Heart left ventricle (tissue), 16 donors: ENCODE data around the gene PARPBP. TPM values are rescaled to one million over a fixed set of nuclear protein-coding genes. Genes with fewer than 3 reads are reported as not detected.
A peak's percentile ranks its signal among the peaks of the same experiment; 100 is the strongest.

Experiments used
- ATAC-seq, 4 donors: fragments of 200-7000 bp; cut with Tn5 transposase; one replicate each; pipeline ENCODE4 v1.9.1; 2020 to 2022; ENCODE audit warnings: moderate library complexity in 4 of 4, mild to moderate bottlenecking in 3 of 4, moderate number of reproducible peaks in 1 of 4
- DNase-seq, 5 donors: peaks; one replicate each; pipeline ENCODE4 v3.0.0-alpha.2; 2020
- H3K27ac ChIP-seq, 12 donors: fragments of 200-600 bp; sonication (generic) in 4 of 12; one replicate each; pipeline versions ENCODE4 v1.5.0 to v1.8.0; 2016 to 2022; ENCODE audit warnings: mild to moderate bottlenecking in 2 of 12
- H3K27me3 ChIP-seq, 9 donors: fragments of 200-600 bp; sonication (generic) in 2 of 9; one replicate each; pipeline versions ENCODE4 v1.5.1 to v1.8.0; 2016 to 2022; ENCODE audit warnings: mild to moderate bottlenecking in 3 of 9
- H3K36me3 ChIP-seq, 9 donors: fragments of 200-600 bp; sonication (generic) in 2 of 9; one replicate each; pipeline versions ENCODE4 v1.5.0 to v1.8.0; 2018 to 2022; ENCODE audit warnings: mild to moderate bottlenecking in 2 of 9
- H3K4me1 ChIP-seq, 12 donors: fragments of 200-600 bp; sonication (generic) in 4 of 12; one replicate each; pipeline versions ENCODE4 v1.5.0 to v1.8.0; 2016 to 2022; ENCODE audit warnings: mild to moderate bottlenecking in 3 of 12
- H3K4me3 ChIP-seq, 12 donors: fragments of 200-600 bp; sonication (generic) in 4 of 12; one replicate each; pipeline versions ENCODE4 v1.5.0 to v1.8.0; 2017 to 2022; ENCODE audit warnings: mild to moderate bottlenecking in 9 of 12, moderate library complexity in 4 of 12
- H3K9me3 ChIP-seq, 12 donors: fragments of 200-600 bp; sonication (generic) in 4 of 12; one replicate each; pipeline versions ENCODE4 v1.5.0 to v1.8.0; 2016 to 2022; ENCODE audit warnings: mild to moderate bottlenecking in 1 of 12
- POLR2A ChIP-seq, 2 donors: fragments of 450-650 bp; IDR thresholded peaks; one replicate each; pipeline ENCODE4 v1.6.1; 2017; ENCODE audit warnings: antibody characterized with exemption in 2 of 2, mild to moderate bottlenecking in 2 of 2, moderate library complexity in 2 of 2
- WGBS, 4 donors: extraction: QIAGEN DNeasy Blood & Tissue Kit in 2 of 4; methylation state at CpG; one replicate each; pipeline versions ENCODE4 v1.1.5 to v1.1.7; 2013 to 2018; 5-methylcytosine and 5-hydroxymethylcytosine counted together
- intact Hi-C, 10 donors: fragments of 100-400 bp; cut with DNase I; formaldehyde crosslinking; loops; one replicate each; pipeline versions ENCODE4 v1.11.1 to v1.14.2; 2022
- polyA plus RNA-seq, 2 donors: library from polyadenylated mRNA; stranded (reverse); fragments of 200-250 nt; gene quantifications; one replicate each; pipeline ENCODE4 v1.2.3, GENCODE V29; 2013
- total RNA-seq, 9 donors: library from RNA; depleted of rRNA in 2 of 9; stranded (reverse); fragments of >200 nt in 2 of 9; fragmentation: NEBNext Ultra II Directional in 3 of 9; extraction: Animal tissue kit (Norgen Biotek cat#: 25700) in 3 of 9; gene quantifications; one replicate each; pipeline versions ENCODE4 v1.1.0 to v1.2.4, GENCODE V29; 2016 to 2023
- TF ChIP-seq, protein P1 (sequence below), 12 donors: fragments of 200-600 bp; sonication (generic) in 4 of 12; IDR thresholded peaks; one replicate each; pipeline versions ENCODE4 v1.5.0 to v1.8.0; 2018 to 2022; ENCODE audit warnings: antibody characterized with exemption in 12 of 12, mild to moderate bottlenecking in 5 of 12
- donor health status: ischemic (EF 13 %, LVEDD 7.1; RV severe dilation, severe dysfunction).
- donor health status: healthy with polysubstance abuse.
- donor health status: DM: no; HTN: yes; CAD: no.
- donor health status: DM: no; HTN: no; CAD: no.
- donor health status: ischemic (EF 25% LVEDD 6.9; RV normal size, moderate dysfunction).
- donor health status: ischemic (EF 25% LVEDD 5.7; RV mildly dilated, moderate dysfunction).
- donor health status: healthy.
- donor health status: DM: yes; HTN: yes; CAD: no.
- donor health status: ischemic (EF 35%, LVEDD 5.7; RV mildly dilated, moderate dysfunction).
- donor health status: nonischemic (EF 11% LVEDD 7.7; RV severe dilation, severe dysfunction).
- donor health status: DM: yes; HTN: yes; CAD: no.
- donor health status: PGD.
- donor health status: ischemic (EF 29% LVEDD 5.4; RV normal size, mild dysfunction).
- donor health status: nonischemic (EF 23%, LVEDD 6.1; RV moderate dilation, normal function).

The PARPBP gene
- total and polyA plus RNA-seq, 11 donors = 0.19 to 2.3 (median 0.49) TPM; not detected in 1

DNA sequence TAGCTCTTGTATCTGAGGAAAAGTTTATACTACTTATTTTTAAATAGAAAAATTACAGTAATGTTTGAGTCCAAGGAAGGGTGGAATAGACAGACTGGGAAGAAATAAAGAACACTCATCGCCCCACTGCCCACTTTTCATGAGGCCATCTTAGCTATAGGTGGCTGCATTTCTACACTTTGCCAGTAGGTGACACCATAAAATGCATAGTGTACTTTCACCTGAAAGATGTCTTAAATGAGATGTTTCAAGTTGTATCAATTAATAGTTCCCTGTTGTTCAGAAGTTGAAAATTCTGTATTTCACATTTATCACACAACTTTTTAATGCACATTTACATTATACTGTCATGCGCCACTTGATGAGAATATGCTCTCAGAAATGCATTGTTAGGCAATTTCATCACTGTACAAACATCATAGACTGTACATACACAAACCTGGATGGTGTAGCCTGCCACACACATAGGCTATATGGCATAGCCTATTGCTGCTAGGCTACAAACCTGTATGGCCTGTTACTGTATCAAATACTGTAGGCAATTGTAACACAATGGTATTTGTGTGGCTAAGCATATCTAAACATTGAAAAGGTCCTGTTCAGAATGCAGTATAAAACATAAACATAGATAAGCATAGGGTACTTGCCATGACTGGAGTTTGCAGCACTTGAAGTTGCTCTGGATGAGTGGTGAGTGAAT, 50.1 kb downstream of the PARPBP start:
- DNase-seq (no peak), ATAC-seq (no peak)
- intact Hi-C loops = loop anchor here in 8 of 10 donors (2.0 to 5.0 kb wide), 4 partner anchors 312 to 317 kb away; partner anchors contain the start of gene IGF1 (in 3 of the 8)
- no peaks in the 10 kb centered on the region for H3K27me3 ChIP-seq
- TF ChIP-seq POLR2A (IDR thresholded peaks at IDR 0.05) = no peak
- TF ChIP-seq, protein P1, sequence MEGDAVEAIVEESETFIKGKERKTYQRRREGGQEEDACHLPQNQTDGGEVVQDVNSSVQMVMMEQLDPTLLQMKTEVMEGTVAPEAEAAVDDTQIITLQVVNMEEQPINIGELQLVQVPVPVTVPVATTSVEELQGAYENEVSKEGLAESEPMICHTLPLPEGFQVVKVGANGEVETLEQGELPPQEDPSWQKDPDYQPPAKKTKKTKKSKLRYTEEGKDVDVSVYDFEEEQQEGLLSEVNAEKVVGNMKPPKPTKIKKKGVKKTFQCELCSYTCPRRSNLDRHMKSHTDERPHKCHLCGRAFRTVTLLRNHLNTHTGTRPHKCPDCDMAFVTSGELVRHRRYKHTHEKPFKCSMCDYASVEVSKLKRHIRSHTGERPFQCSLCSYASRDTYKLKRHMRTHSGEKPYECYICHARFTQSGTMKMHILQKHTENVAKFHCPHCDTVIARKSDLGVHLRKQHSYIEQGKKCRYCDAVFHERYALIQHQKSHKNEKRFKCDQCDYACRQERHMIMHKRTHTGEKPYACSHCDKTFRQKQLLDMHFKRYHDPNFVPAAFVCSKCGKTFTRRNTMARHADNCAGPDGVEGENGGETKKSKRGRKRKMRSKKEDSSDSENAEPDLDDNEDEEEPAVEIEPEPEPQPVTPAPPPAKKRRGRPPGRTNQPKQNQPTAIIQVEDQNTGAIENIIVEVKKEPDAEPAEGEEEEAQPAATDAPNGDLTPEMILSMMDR (IDR thresholded peaks at IDR 0.05) = peak; percentile 43 to 70 (median 58)
- no peak overlapping the region for H3K27ac ChIP-seq
- no peaks in the 10 kb centered on the region for H3K9me3 ChIP-seq
- H3K4me3 ChIP-seq = no peak overlapping the region
- 94 to 98% (median 95%) methylated on average over 2 of the region's 2 CpGs for WGBS, 4 donors
- no peaks in the 10 kb centered on the region for H3K36me3 ChIP-seq
- H3K4me1 ChIP-seq = peaks cover 0 to 11% (median 0%) of the 10 kb centered on the region in 12 donors

DNA sequence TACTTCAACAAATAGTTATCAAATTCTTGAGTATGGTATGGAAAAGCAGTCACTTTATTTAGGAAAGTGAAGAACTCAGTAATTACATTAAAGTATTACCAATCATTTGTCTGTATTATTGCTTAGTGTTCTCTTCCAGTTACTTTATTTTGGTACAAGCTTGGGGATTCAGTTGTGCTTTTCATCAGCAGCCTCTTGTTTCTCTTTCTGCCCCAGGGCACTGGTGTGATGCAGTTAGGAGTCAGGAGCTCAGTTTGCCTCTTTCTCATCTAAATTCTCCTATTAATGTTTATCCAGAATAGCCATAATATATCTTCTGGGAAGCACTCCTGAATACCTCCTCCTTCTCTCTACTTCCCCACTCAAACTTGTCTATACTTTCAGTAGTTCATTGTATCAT, 52.0 kb downstream of the PARPBP start:
- H3K4me3 ChIP-seq = no peak overlapping the region
- no peak for DNase-seq
- no peak overlapping the region for H3K27ac ChIP-seq
- H3K9me3 ChIP-seq = no peaks in the 10 kb centered on the region
- TF ChIP-seq, protein P1 (IDR thresholded peaks at IDR 0.05) = no peak
- TF ChIP-seq POLR2A (IDR thresholded peaks at IDR 0.05) = no peak
- intact Hi-C loops = loop anchor here in 7 of 10 donors (2.0 to 5.0 kb wide), 4 partner anchors 310 to 315 kb away; partner anchors contain the start of gene IGF1 (in 2 of the 7)
- H3K27me3 ChIP-seq = no peaks in the 10 kb centered on the region
- no peak for ATAC-seq
- peaks cover 0 to 11% (median 0%) of the 10 kb centered on the region in 12 donors for H3K4me1 ChIP-seq
- H3K36me3 ChIP-seq = no peaks in the 10 kb centered on the region

DNA sequence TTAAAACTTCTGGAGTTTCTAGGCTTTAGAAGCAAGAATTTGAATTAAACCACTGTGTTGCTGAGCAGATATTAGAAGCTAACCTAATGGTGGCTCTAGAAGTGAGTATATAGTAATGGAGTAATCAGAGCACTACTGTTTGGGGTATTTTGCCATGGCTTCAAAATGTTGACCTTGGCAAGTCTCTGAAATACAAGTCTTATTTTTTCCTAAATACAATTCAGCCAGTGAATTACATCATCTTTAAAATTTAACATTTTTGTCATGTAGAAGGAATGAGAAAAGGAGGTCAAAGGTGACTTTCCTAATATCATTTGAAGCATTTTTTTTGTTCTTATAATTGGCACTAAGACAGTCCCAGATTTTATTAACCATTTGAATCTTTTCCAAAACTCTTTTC, 52.5 kb downstream of the PARPBP start:
- TF ChIP-seq POLR2A (IDR thresholded peaks at IDR 0.05) = no peak
- TF ChIP-seq, protein P1 (IDR thresholded peaks at IDR 0.05) = no peak
- Histone ChIP-seq H3K27ac (no peak overlapping the region), H3K4me1 (peaks cover 0 to 11% (median 0%) of the 10 kb centered on the region in 12 donors), H3K4me3 (no peak overlapping the region), H3K36me3 (no peaks in the 10 kb centered on the region), H3K27me3 (no peaks in the 10 kb centered on the region), H3K9me3 (no peaks in the 10 kb centered on the region)
- ATAC-seq (peak in 2 of 4 donors; percentile 41 to 80), DNase-seq (no peak)
- intact Hi-C loops = loop anchor here in 3 of 10 donors (5.0 kb wide), 2 partner anchors 310 to 315 kb away; partner anchors contain the start of gene IGF1 (in 2 of the 3)

DNA sequence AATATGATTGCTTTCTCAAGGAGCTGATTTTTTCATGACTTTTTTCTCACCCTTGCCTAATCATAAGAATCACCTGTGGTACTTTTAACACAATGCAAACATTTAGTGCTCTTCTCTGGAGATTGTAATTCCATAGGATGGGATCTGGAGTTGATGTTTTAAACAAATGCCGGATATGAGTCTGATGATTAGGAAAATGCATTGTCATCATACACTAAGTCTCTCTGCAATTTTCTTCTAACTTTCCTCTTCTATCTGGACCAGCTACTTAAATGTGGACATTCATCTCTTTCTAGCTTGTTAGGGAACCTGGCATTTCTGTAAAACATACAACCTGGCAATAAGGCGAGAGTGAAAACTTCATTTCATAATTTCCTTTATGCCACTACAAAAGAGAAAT, 54.1 kb downstream of the PARPBP start:
- WGBS, 4 donors = 89 to 97% (median 93%) methylated on average over 2 of the region's 2 CpGs
- H3K27ac ChIP-seq = no peak overlapping the region
- ATAC-seq (no peak), DNase-seq (no peak)
- no peaks in the 10 kb centered on the region for H3K27me3 ChIP-seq
- H3K9me3 ChIP-seq = no peaks in the 10 kb centered on the region
- intact Hi-C loops = loop anchor here in 3 of 10 donors (5.0 kb wide), 2 partner anchors 308 to 313 kb away; partner anchors contain the start of gene IGF1 (in 2 of the 3)
- H3K4me3 ChIP-seq = no peak overlapping the region
- H3K36me3 ChIP-seq = no peaks in the 10 kb centered on the region
- TF ChIP-seq, protein P1 (IDR thresholded peaks at IDR 0.05) = no peak
- TF ChIP-seq POLR2A (IDR thresholded peaks at IDR 0.05) = no peak
- H3K4me1 ChIP-seq = peaks cover 0 to 11% (median 0%) of the 10 kb centered on the region in 12 donors
